GM10248 (cell line): ENCODE results near the gene GPATCH3.

Experiments
- CTCF ChIA-PET: fragments of 300-600 bp; sonication (Branson Sonifier 250); formaldehyde crosslinking; extraction: SDS; loops from one replicate; lab custom pipeline; 2021; ENCODE audit warnings: antibody characterized with exemption; lab: Yijun Ruan, JAX
- POLR2A ChIA-PET: fragments of 350-650 bp; sonication (Branson Sonifier 250); formaldehyde crosslinking; extraction: SDS; loops from one replicate; lab custom pipeline; 2020; ENCODE audit warnings: antibody characterized with exemption; lab: Yijun Ruan, JAX
- DNase-seq: peaks from one replicate; pipeline ENCODE4 v3.0.0; 2012; ENCODE audit errors: extremely low spot score
- CTCF ChIP-seq: IDR thresholded peaks from 2 replicates; pipeline ENCODE4 v1.5.1; 2012; ENCODE audit warnings: mild to moderate bottlenecking, low read depth; ENCODE audit errors: extremely low read depth, missing control alignments, control extremely low read depth

The GPATCH3 gene

GRCh38 chr1:26915204-26915842 lies 15.1 kb upstream of the GPATCH3 start:
- POLR2A ChIA-PET, result interaction anchor here (0.6 kb wide), 1 partner anchor 310 kb away, joined by 6 read pairs; no protein-coding TSS in a partner anchor
- DNase-seq, result no peak
- no peak for TF ChIP-seq CTCF
- CTCF ChIA-PET, result interaction anchor here (1.5 kb wide), 1 partner anchor 9 kb away, joined by 3 read pairs; no protein-coding TSS in a partner anchor

GRCh38 chr1:26913754-26914619 lies 13.7 kb upstream of the GPATCH3 start, which contains the start of gene NR0B2:
NR0B2 (minus strand) TSS chr1:26913975; CDS start chr1:26913940, 35 bp downstream.
- DNase-seq, result no peak
- TF ChIP-seq CTCF, result no peak
- ChIA-PET POLR2A (interaction anchor here (0.6 to 1.1 kb wide), 2 partner anchors 13 to 16 kb away, joined by 3 read pairs; partner anchors contain the start of gene GPATCH3), CTCF (interaction anchor here (1.5 kb wide), 1 partner anchor 10 kb away, joined by 3 read pairs; no protein-coding TSS in a partner anchor)

GRCh38 chr1:26913389-26913753 lies 13.1 kb upstream of the GPATCH3 start:
- CTCF ChIA-PET, result interaction anchor here (0.7 kb wide), 1 partner anchor 12 kb away, joined by 3 read pairs; no protein-coding TSS in a partner anchor
- POLR2A ChIA-PET, result interaction anchor here (0.6 to 1.1 kb wide), 2 partner anchors 13 to 16 kb away, joined by 3 read pairs; partner anchors contain the start of gene GPATCH3
- no peak for DNase-seq
- no peak for TF ChIP-seq CTCF

GRCh38 chr1:26912147-26912490 lies 11.9 kb upstream of the GPATCH3 start:
- ChIA-PET POLR2A (no interaction called here), CTCF (interaction anchor here (0.9 kb wide), 1 partner anchor 12 kb away, joined by 3 read pairs; the partner anchor contains the start of gene GPATCH3)
- no peak for TF ChIP-seq CTCF
- DNase-seq, result no peak

GRCh38 chr1:26911399-26912146 lies 11.3 kb upstream of the GPATCH3 start:
- TF ChIP-seq CTCF, result no peak
- no peak for DNase-seq
- CTCF ChIA-PET, result interaction anchor here (0.9 kb wide), 1 partner anchor 12 kb away, joined by 3 read pairs; the partner anchor contains the start of gene GPATCH3
- POLR2A ChIA-PET, result no interaction called here
